Limb (tissue), 2 donors: ENCODE data around the gene DPY19L1.
"Not testable (repeated sequence)": the region's sequence is repeated elsewhere in the genome, so short reads cannot be mapped to it uniquely, and the experiment has no call there.

Experiments
- DNase-seq, 2 donors: peaks; one replicate each; pipeline ENCODE4 v3.0.0-alpha.2; 2016; ENCODE audit errors: extremely low spot score in 2 of 2

DPY19L1 gene

DNA sequence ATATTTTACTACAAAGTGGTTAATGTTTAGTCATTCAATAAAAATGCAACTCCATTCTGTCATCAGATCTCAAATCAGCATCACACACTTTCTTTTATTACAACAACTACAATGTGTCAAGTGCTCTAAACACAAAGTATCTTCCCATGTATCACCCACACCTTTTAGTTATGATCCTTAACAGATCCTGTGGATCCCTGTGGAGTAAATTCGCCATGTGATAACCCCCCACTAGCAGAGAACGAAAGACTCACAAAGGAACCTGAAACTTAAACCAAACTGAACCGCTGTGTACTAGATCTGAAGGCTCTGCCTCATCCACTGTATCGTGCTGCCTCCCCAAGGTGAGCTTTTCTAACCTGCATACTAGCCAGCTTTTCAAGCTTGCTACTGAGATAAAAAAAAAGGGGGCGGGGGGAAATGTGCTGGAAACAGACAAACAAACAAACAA is 1.7 kb downstream of the DPY19L1 start:
- DNase-seq, result peak in 1 of 2 donors; percentile 18

DNA sequence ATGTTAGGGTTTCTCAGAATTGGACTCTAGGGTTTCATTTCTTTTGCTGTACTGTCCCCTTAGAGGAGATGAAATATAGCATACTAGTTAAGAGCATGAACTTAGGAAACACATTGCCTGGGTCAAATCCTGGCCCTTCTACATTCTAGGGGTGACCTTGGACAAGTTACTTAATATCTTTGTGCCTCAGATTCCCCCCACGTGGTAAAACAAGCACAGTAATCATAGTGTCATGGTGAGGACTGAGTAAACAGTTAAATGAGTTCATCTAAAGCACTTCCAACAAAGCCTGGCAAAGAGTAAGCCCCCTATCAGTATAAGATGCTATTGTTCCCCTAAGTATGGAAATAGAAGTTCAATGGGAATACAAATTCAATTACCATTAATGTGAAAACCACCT is 5.1 kb downstream of the DPY19L1 start:
- DNase-seq, result no peak

DNA sequence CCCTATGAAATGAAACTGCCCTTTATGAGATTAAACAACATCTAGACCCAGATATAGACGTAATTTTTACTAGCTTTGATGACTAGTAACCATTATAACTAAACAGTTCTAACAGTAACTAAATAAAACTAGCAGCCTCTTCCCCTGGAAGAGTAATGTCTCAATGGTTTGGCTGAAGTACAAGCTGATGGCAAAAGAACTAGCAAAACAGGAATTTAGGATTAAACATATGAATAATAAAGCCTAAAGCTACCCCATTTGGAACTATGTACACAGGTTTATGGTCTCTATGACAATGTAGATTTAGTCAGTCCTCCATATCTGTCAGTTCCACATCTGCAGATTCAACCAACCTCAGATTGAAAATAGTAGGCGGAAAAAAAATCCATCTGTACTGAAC is 6.4 kb downstream of the DPY19L1 start:
- no peak for DNase-seq

DNA sequence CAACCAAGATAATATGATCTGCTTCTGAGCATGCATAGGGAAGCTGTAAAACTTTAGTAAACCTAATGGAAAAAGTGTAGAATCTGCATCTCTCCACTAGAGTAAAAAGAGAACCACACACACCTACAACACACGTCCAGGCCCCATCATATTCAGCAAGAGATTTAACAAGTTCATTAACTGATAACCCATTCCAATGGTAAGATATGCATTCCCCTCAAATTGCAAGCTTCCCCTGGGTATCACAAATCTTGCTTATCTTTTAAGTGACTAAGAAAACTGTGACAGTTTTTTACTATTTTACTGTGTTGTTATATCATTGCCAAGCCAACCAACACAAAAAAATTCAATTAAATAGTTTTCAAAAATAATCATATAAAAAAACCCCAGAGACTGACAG is 8.0 kb downstream of the DPY19L1 start:
- no peak for DNase-seq

DNA sequence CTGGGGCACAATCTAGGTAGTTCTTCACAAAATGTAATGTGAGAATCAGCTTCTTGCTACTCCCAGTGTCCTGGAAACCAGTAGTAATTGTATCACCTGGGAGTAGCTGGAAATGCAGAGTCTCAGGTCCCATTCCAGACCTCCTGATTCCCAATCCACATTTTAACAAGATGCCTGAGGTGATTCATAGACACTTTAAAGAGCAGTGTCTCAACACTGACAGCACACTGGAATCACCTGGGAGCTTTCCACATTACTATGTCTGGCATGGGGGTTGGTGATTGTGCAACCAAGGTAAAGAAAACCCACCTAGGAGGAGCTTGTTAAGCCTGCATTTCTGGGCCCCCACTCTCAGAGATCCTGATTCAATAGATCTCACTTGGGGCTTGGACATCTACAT is 11.1 kb downstream of the DPY19L1 start:
- no peak for DNase-seq

DNA sequence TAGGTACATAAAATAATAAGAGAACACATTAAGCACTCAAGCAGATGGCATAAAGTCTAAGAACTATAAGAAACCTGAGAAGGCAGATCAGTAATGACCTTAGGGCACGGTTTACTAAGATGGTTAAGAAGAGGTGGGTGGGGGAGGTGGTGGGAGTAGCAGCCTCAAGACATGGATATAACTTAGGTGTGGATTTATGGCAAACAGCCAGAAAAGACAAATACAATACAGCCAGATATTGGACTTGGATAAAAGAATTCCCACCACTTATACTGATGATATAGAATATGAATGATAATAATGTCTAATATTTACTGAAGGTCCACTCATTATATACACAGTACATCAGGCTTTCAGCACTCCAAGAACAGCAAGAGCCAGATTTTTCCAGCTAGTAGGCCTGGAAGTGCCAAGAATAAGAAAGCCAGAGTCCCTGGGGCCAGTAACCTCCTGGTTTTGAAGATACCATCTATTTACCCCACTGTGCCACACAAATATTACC is 11.9 kb downstream of the DPY19L1 start:
- DNase-seq, result no peak

DNA sequence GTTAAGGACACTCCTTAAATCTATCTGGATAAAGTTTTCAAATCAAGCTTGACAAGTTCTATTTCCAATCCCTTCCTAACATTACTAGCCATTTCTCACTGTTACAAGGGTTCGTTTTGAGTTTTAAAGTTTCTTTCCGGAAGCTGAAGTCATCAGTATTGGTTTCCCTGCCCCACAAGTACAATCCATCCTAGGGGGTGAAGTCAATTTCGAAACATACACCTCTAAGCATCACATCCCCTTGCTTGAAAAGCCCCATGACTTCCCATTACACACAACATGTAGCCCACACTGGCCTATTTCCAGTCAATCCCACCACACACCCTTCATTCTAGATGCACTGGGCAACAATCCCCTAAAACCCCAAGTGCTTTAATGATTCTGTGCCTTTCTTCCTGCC is 13.0 kb downstream of the DPY19L1 start:
- DNase-seq, result no peak

DNA sequence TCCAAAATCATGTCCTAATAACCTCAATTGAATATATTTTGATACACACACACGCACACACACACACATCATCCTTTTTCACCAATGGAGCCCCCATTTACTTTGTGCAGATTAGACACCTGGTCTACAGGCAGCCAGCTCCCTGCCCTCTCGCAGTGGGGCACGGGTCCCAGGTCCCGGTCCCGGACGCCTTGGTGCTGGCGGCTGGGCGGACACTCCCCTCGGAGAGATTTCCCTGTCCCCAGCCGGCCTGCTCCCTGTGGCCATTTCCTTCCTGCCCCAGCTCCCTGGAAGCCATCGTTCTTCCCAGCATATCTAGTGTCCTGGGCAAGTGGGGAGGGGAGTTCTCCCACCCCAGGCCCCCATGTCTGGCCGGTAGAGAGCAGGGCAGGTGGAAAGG is 14.6 kb downstream of the DPY19L1 start:
- no peak for DNase-seq

DNA sequence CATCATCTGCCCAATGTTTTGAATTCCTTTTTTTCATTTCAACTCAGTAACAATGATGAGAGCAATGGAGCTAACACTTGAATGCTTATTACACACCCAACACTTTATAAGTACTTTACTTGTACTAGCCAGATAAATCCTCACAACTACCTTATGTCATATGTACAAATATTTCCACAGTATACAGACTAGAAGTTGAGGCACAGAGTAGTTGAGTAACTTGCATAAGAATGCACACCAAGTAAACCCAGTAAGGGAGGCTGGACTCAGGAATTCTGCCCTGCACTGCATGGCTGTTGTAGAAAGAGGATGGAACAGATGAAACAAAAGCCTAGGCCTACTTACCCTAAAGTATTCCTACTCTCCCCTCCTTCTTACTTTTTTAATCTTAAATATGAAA is 15.8 kb downstream of the DPY19L1 start:
- DNase-seq, result no peak

DNA sequence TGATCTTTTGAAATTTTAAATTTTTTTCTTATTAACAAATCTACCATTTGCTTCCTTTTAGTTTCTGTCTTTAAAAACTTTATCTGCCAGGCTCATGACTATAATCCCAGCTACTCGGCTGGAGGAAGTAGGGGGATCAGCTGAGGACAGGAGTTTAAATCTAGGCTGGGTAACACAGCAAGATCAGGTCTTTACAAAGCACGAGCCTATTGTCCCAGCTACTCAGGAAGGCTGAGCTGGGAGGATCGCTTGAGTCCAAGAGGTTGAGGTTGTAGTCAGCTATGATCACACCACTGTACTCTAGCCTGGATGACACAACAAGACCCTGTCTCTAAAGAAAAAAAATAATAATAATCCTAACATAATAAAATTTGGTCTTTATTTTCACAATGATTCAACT is 17.5 kb downstream of the DPY19L1 start:
- no peak for DNase-seq

DNA sequence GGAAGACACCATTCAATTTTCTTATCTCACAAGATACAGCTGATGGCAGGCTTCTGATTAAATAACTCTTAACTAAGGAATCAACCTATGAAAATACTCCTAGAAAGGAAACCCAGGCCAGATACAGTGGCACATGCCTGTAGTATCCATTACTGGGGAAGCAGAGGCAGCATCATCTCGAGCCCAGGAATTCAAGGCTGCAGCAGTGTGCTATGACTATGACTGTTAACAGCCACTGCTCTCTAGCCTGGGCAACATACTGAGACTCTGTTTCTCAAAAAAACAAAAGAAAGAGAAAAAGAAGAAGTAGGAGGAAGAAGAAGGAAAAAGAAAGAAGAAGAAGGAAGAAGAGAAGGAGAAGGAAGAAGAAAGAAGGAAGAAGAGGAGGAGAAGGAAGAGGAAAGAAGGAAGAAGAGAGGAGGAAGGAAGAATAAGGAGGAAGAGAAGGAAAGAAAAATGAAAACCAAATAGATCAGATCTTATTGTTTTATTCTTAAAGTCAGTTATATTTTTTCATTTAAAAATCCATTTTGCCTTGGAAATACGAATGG is 18.0 kb downstream of the DPY19L1 start:
- no peak for DNase-seq

DNA sequence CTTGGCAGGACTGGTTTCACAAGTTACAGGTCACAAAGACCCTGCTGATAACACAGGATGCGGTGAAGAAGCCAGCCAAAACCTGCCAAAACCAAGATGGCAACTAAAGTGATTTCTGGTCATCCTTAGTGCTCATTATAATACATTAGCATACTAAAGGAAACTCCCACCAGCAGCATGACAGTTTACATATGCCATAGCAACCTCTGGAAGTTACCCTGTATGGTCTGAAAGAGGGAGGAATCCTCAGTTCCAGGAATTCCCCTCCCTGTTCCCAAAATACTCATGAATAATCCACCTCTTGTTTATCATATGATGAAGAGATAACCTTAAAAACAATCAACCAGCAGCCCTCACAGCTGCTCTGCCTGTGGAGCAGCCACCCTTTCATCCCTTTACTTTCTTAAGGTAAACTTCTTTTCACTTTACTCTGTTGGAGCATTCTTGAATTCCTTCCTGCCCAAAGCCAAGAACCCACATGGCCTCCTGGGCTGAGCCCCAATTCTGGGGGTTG is 21.9 kb downstream of the DPY19L1 start:
- no peak for DNase-seq

DNA sequence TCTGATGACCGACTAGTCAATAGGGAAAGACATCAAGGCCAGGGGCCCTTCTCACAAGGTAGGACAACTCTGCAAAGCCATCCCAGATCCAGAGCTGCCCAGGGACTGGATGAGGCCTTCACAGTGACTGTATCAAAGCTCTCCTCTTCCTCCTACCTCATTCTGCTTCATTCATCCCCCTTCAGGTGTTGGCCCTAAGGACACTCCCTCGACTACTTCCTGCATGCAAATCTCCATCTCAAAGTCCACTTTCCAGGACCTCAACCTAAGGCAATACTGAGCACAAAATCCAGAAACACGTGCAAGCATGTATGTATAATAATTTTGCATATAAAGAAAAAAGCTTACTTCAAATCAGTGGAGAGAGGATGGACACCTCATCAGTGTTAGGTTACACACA is 25.1 kb downstream of the DPY19L1 start:
- DNase-seq, result no peak

DNA sequence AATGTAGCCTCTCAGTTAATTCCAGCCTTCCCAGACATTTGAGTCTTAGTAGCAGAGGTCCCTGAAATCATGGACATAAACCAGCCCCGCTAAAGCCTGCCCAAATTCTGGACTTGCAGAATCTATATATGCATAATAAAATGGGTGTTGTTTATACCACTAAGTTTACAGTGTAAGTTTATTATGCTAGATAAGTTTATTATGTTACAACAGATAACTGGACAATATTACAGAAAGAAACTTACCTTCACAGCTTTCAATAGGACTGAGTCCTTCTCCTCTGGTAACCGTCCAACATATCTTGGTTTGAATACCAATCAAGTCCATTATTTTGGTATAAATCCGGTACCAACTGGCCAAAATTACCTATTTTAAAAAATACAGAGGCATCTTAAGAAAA is 26.2 kb downstream of the DPY19L1 start:
- DNase-seq, result no peak

DNA sequence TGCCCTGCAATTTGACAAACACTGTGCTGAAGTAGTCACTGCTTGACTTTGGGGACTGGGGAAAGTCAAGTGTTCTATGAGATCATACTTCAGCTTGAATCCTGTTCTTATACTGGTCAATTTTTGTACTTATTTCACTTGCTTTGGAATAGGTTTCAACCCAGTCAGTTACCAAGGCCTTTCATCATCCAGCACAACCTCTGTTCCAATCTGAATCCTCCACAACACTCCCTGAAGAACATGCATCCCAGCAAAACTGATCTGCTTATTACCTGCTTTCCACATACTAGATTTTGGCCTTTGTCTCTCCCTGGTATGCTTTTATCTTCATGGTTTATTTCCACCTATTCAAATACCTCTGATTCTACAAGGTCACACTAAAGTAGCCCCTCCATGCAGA is 29.5 kb downstream of the DPY19L1 start:
- DNase-seq, result no peak

DNA sequence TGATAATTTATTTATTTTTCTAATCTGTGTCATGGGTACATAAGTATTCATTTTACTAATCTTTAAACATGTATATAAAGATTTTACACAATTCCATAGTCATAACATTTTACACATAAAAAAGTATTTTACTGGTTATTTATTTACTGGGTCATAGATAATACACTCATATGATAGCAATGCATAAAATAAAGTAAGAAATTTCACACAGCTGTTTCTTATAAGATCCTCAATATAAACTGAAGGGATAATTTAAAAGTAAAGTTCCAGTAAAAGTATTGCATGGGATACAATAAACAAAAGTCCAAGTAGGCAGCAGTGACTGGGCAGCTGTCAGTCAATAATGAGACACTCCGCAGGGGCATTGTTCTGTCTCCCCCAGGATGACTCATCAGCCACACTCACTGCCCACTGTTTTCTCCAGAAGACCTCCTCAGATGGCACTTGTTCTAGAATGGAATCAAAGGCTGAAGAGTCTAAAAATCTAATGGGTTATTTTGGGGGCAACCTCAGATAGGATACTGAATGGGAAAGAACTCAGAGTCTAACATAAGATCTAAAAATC is 32.7 kb downstream of the DPY19L1 start:
- no peak for DNase-seq

DNA sequence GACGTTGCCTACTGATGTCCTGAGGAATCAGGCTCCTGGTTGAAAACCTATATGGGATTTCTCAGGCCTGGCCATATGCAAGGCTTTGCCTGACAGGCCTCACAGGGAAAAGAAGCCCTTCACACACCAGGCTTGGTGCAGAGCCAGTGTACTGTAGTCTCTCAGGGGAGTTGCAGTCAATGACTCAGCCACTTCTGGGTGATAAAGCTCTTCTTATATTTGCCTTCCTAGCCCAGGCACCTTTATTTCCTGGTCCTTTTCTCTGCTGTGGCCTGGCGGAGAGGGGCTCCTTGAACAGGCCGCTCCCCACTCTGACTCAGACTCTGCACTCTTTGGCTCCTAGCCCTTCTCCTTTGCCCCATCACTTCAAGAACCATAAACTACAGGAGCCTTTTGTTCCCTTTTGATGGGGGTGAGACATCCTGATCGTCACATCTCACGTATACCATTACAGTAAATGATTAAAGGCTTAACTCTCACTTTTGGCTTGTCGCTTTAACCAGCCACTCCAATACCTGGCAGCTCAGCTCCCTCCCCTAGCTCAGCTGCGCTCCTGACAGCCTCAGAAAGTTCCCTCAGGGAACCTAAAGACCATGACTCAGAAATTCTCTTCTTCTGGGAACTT is 33.5 kb downstream of the DPY19L1 start:
- no peak for DNase-seq

DNA sequence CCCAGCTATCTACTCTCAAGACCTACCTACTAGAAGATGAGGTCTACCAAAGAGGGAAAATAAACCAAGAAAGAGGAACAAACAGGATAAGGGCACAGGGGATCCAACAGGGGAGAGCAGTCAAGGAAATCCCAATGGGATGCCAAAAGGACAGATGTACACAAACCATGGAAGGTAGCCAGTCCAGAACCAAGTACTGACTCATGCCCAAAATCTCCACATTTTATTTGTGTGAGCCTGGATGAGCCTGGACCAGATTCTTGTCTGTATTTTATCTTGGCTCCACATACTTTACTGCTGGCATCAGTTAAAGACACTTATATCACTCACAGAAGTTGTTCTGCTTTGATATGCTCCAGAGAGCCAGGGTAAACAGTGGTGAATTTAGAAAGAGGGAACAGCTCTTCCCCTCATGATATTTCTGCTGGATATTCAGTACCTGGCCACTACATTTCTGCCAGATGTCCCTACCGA is 34.1 kb downstream of the DPY19L1 start:
- not testable (repeated sequence) for DNase-seq

DNA sequence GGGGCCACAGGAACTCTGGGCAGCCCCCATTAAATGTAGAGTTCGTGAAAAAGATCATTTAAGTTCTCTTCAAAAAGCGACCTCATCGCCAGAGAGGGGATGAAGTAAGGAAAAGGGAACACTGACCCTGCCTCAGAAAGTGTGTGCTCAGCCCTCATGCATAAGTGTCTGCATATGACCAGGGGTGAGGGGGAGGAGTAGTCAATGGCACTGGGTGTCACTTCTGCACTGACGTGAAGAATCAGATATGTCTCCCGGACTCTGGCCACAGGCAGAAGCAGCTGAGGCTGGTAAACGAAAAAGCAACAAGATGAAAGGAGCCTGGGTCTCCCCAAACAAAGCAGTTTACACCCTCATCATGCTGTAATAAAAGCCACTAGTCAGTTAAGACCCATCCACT is 39.0 kb downstream of the DPY19L1 start:
- not testable (repeated sequence) for DNase-seq

DNA sequence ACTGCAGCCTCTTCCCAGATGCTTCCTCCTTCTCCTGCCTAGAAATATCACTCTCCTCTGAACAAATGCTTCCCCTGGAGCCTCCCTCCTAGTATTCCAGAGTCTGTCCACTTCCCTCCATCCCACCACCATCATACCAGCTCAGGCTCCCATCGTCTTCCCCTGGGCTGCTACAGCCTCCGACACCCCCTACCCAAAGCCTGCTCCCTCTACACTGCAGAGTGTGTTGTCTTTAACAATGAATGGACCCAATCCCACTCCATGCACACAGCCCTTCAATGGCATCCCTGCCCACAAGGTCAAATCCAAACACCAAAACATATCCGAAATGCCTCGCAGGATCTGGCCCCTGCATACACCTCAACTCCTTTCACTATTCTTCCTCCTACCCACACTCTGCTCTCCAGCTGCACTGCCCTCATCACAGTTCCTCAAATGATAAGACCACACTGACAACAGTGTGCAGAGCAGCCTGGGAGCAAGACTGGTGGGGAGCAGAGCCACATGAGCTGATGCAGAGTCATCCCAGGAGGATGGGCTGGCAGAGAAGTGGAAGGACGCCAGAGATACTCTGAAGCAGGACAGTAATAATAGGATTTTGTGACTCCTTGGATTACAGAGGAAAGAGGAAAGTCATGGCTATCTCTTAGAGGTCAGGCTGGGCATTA is 40.7 kb downstream of the DPY19L1 start:
- DNase-seq, result not testable (repeated sequence)

DNA sequence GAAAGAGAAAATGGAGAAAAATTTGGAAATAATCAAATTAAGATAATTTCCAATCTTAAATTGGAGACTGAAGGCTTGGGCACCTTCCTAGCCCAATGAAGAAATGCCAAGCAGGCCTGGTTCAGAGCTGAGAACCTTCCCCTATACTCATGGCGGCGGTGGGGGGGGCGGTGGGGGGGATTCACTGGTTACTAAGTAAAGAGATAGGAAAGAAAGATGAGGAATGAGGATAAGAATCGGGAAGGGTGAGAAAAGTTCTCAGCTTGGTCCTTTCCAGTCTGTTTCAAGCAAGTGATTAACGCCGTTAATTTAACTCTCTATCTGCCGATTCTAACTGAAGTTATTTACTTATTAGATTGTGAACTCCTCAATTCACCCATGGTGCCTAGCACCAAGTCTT is 41.5 kb downstream of the DPY19L1 start:
- no peak for DNase-seq
